ENCODE measurements around the gene ANKRD13C.
A peak's percentile ranks its signal among the peaks of the same experiment; 100 is the strongest.
"Not testable (repeated sequence)": the region's sequence is repeated elsewhere in the genome, so short reads cannot be mapped to it uniquely, and the experiment has no call there.

ANKRD13C gene

DNA sequence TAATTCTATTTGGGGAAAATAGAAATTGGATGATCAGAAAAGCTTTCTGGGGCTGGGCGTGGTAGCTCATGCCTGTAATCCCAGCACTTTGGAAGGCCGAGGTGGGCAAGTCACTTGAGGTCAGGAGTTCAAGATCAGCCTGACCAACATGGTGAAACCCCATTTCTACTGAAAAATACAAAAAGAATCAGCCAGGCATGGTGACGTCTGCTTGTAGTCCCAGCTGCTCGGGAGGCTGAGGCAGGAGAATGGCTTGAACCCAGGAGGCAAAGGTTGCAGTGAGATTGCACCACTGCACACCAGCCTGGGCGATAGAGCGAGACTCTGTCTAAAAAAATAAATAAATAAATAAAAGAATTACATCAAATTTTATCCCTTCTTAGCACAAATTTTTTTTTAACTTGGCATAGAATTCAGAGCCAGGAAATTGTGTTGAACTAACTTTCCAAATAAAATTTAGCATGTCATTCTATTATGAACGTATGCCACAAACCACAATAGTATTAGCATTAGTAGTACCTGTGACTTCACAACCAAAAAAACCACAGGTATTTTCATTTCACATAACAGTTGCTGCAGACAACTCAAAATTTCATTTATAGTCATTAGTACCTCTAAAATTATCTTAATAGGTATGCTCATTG is 4.5 kb upstream of the ANKRD13C start:
- no peak for DNase-seq

GRCh38 chr1:70355920-70356319 is 1.4 kb upstream of the ANKRD13C start:
- DNase-seq: no peak

DNA sequence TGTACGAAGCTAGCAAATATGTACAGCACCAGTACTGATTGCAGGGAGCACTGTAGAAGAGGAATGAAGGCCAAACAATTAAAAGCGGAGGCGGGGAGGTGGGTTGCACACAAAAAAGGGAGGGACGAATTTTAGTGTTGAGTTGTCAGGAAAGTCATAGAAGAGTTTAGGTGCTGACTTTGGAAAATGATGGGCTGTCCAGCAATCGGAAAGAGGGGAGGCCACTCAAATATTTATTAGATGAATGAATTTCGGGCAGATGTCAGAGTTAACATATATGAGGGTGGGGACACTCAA is 537 bp upstream of the ANKRD13C start:
- no peak for DNase-seq

GRCh38 chr1:70353601-70354331 is 756 bp downstream of the ANKRD13C start:
- DNase-seq: peak in 1 of 2 experiments; percentile 37

DNA sequence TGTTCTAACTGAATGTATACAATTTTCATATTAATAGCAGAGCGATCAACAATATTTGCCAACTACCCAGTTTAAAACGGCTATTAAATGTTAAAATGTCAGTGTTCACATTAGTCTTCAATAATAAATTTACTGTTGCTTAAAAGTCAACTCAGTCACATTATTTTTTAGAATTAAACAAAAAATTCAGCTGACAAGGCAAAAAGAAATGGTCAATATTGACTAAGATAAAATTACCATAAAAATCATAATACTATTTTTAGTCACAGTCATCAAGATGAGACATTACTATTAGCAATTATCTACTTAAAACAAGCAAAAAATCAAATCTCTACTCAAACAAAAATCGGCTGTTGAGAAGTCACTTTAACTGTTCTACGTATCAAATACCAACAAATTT is 1.5 kb downstream of the ANKRD13C start:
- DNase-seq: no peak

- DNase-seq: not testable (repeated sequence)
Observed at GRCh38 chr1:70349799-70350198, 4.7 kb downstream of the ANKRD13C start.

DNA sequence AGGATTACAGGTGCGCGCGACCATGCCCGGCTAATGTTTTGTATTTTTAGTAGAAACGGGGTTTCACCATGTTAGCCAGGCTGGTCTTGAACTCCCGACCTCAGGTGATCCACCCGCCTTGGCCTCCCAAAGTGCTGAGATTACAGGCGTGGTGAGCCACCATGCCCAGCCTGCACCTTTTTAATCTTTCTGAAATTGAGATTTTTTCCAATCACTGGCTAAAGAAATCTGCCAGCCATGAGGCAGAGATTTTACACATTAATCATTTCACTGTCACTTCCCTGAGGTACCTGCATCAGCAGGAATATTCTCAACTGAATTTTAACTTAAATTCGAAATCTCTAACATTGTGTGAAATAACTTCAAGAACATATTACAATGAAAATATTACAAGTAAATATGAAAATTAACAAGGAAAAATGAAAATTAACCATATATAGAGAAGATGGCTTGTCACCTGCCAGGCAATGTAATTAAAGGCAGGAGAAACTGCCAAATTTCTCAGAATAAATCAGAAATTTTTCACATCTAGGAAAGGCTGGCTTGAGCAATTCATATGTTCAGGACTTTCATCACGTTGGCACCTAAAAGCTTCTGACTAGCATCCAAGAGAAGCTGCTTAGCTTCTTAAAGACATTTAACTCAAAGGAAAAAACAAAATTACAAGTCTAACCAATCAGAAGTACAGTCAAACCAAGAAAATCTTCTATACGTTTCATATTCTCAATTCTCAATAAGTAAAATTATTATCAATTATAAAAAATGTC is 5.9 kb downstream of the ANKRD13C start:
- no peak for DNase-seq

GRCh38 chr1:70339644-70340043 is 14.9 kb downstream of the ANKRD13C start:
- DNase-seq: not testable (repeated sequence)

DNA sequence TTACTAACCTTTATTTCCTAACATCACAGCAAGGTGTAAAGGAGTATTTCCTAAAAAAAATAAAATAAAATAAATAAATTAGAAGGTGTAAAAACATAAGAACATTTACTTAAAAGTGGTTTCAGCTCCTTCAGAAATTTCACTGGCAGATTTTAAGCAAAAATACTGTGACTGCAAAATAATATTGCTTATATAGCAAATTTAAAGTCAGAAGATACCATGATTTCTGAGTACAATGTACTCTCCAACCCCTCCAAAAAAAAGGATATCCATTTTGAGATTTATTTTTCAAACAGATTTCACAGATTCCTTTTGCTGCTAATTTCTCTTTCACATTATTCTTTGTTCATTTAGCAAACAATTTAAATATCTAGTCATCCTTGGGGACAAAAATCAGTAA is 18.5 kb downstream of the ANKRD13C start:
- no peak for DNase-seq

DNA sequence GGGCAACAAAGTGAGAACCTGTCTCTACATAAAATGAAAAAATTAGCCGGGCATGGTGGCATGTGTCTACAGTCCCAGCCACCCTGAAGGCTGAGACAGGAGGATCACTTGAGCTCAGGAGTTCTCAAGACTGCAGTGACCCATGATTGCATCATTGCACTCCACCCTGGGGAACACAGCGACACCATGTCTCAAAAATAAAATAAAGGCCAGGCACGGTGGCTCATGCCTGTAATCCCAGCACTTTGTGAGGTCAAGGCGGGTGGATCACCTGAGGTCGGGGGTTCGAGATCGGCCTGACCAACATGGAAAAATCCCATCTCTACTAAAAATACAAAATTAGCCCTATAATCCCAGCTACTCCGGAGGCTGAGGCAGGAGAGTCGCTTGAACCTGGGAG is 20.1 kb downstream of the ANKRD13C start:
- no peak for DNase-seq

DNA sequence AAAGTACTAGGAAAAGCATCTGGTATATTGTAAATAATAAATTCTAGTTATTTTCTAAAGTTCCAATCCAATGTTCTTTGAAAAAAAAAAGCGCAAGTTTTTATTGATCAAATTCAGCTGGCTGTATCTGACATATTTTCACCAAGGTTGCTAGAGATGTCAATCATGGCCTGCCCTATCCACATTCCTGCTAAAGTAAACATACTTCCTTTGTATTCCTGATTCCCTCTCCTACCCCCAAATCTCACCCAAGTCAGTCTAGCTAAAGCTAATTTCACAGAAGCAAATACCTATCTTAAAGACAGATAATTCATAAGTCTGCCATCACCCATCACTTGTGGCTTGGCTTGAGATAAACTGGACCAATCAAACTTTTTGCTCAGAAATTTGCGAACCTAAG is 21.3 kb downstream of the ANKRD13C start:
- DNase-seq: no peak

- no peak for DNase-seq
Observed at GRCh38 chr1:70331962-70332361, 22.6 kb downstream of the ANKRD13C start.

DNA sequence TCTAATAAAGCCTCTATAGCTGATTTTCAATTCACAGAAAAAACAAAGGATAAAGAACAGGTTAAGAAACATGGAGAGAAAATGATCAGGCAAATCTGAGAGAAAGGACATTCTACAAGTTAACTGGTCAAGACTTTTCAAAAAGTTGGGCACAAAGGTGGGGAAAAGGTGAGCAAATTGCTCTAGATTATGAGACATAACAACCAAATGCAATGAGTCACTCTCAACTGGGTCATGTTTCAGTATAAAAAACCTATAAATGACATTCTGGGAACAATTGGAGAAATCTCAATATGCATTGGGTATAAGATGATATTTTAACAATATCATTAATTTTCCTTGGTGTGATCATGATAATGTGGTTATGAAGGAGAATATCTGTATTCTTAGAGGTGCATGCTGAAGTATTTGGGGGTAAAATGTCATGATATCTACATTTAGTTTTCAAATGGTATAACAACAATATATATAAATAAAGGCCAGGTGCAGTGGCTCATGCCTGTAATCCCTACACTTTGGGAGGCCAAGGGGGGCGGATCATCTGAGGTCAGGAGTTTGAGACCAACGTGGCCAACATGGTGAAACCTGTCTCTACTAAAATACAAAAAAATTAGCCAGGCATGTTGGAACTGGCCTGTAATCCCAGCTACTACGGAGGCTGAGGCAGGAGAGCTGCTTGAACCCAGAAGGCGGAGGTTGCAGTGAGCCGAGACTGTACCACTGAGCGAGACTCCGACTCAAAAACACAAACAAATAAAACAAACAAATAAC is 27.0 kb downstream of the ANKRD13C start:
- DNase-seq: no peak

DNA sequence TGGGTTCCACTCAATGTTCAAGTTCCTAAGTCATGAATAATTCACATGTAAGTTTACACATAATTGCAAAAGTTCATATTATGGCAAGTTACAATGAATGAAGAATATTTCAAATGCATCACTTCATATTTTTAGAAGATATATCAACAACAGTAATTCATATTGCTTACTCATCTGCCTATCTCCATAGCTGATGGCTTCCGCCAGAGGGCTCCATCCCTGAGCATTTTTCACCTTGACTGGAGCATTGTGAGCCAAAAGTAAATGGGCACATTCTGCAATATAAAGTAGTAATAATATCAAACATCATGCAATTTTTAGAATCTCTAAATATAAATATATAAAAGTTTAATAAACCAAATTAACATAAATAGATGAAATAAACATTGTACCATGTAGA is 29.8 kb downstream of the ANKRD13C start:
- no peak for DNase-seq

GRCh38 chr1:70319750-70320149 is 34.8 kb downstream of the ANKRD13C start:
- DNase-seq: no peak

- DNase-seq: no peak
Observed at GRCh38 chr1:70318191-70318590, 36.3 kb downstream of the ANKRD13C start.

GRCh38 chr1:70317087-70317486 is 37.4 kb downstream of the ANKRD13C start:
- DNase-seq: no peak

GRCh38 chr1:70315782-70316181 is 38.7 kb downstream of the ANKRD13C start:
- DNase-seq: no peak

- no peak for DNase-seq
Observed at GRCh38 chr1:70314706-70315304, 39.7 kb downstream of the ANKRD13C start.

- DNase-seq: no peak
Observed at GRCh38 chr1:70311369-70311768, 43.2 kb downstream of the ANKRD13C start.

DNA sequence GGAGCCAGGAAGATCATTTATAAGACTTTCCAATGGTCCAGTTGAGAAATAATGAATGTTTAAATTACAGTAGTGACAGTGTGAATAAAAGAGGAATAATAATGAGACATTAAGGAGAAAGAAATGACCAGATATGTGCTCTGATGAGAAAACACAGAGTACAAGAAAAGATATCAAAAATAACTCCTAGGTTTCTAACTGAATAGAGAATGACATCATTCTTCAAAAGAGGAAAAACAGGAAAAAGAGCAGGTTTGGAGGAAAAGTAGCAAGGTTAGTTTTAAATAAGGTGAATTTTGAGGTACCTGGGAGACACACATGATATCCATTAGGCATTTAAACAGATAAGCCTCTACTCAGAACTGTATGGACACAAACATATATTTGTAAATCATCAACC is 55.0 kb downstream of the ANKRD13C start:
- DNase-seq: no peak

DNA sequence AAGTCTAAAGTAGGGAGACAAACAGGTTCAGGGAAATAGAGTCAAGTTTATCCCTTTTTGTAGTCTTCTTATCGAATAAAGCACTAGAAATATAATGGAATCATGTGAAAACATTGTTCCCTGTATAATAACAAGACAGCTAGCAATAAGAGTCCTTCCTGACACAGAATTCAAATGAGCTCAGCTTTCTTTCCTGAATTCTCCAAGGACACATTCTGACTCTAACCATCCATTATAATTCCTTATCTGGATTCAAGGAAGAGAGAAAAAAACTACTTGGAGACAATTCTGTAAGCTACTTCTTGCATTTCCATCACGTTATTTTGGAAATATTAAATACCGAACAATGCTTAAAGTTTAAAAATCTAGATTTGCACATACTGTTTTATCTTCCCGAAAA is 58.8 kb downstream of the ANKRD13C start:
- no peak for DNase-seq

Data from SHP77 (cell line).